Vagina (tissue), 2 donors: ENCODE measurements around the gene B3GLCT.

Source experiments
- POLR2A ChIP-seq, 2 donors: fragments of 450-650 bp; IDR thresholded peaks; one replicate each; pipeline ENCODE4 v1.6.1; 2017; ENCODE audit warnings: antibody characterized with exemption in 2 of 2, mild to moderate bottlenecking in 2 of 2, moderate library complexity in 2 of 2
- POLR2AphosphoS5 ChIP-seq, 2 donors: sonication (generic); formaldehyde crosslinking; IDR thresholded peaks; one replicate each; pipeline ENCODE4 v1.9.0; 2017; ENCODE audit warnings: antibody characterized with exemption in 2 of 2, mild to moderate bottlenecking in 2 of 2, low read depth in 1 of 2; ENCODE audit not compliant: insufficient read depth in 1 of 2
- TF ChIP-seq, protein P1 (sequence below), 3 experiments: fragments of 450-650 bp in 2 of 3; fragments of 200-600 bp in 1 of 3; sonication (generic) in 1 of 3; IDR thresholded peaks; one replicate each; pipeline ENCODE4 v1.5.1; 2017 to 2019; ENCODE audit warnings: antibody characterized with exemption in 3 of 3, mild to moderate bottlenecking in 2 of 3, moderate library complexity in 2 of 3

DNA sequence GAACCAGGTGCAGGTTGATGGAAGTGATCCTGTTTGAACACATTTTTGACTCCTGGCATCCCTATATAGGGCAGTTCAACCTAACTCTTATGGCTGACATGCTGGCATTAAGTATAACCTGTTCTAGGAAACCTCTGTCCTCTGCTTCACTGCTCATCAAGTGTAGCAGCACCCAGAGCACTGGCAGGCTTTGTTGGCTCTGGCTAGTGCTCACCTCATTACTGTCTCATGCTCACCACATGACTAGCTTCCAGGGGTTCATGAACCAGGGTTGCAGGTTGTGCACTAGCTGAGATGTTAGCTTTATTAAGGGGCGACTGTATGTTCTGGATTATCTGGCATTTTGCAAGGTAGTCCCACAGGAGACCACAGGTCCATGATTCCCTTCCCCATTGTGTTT, 63.6 kb downstream of the B3GLCT start:
- TF ChIP-seq POLR2A (IDR thresholded peaks at IDR 0.05) = no peak
- TF ChIP-seq, protein P1, sequence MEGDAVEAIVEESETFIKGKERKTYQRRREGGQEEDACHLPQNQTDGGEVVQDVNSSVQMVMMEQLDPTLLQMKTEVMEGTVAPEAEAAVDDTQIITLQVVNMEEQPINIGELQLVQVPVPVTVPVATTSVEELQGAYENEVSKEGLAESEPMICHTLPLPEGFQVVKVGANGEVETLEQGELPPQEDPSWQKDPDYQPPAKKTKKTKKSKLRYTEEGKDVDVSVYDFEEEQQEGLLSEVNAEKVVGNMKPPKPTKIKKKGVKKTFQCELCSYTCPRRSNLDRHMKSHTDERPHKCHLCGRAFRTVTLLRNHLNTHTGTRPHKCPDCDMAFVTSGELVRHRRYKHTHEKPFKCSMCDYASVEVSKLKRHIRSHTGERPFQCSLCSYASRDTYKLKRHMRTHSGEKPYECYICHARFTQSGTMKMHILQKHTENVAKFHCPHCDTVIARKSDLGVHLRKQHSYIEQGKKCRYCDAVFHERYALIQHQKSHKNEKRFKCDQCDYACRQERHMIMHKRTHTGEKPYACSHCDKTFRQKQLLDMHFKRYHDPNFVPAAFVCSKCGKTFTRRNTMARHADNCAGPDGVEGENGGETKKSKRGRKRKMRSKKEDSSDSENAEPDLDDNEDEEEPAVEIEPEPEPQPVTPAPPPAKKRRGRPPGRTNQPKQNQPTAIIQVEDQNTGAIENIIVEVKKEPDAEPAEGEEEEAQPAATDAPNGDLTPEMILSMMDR (IDR thresholded peaks at IDR 0.05) = no peak
- no peak for TF ChIP-seq POLR2AphosphoS5 (IDR thresholded peaks at IDR 0.05; ENCODE audit: insufficient read depth in 1 of 2, low read depth in 1 of 2)
